Immature natural killer cell (primary cell): ENCODE measurements around the gene ZBTB20. TPM values are rescaled to one million over a fixed set of nuclear protein-coding genes. Genes with fewer than 3 reads are reported as not detected.

ENCODE experiments used
- DNase-seq, 3 donors: peaks; one replicate each; pipeline ENCODE4 v3.0.0; 2022; ENCODE audit warnings: mixed read lengths in 1 of 3
- H3K27ac Mint-ChIP-seq, 6 donors: one replicate each; pipeline ENCODE4 v1.8.0; 2020; ENCODE audit warnings: mixed read lengths in 6 of 6, mild to moderate bottlenecking in 5 of 6, inconsistent platforms in 4 of 6, moderate library complexity in 3 of 6
- H3K27me3 Mint-ChIP-seq, 3 donors: one replicate each; pipeline ENCODE4 v1.8.0; 2020 to 2021; ENCODE audit warnings: low read depth in 3 of 3, mild to moderate bottlenecking in 3 of 3, mixed read lengths in 3 of 3, moderate library complexity in 3 of 3, inconsistent platforms in 1 of 3
- H3K36me3 Mint-ChIP-seq, 3 donors: one replicate each; pipeline ENCODE4 v1.8.0; 2020; ENCODE audit warnings: mixed read lengths in 3 of 3, inconsistent platforms in 2 of 3, mild to moderate bottlenecking in 2 of 3
- H3K4me1 Mint-ChIP-seq, 2 donors: one replicate each; pipeline ENCODE4 v1.8.0; 2020; ENCODE audit warnings: inconsistent platforms in 2 of 2, mild to moderate bottlenecking in 2 of 2, mixed read lengths in 2 of 2, moderate library complexity in 1 of 2
- H3K4me3 Mint-ChIP-seq, 5 donors: one replicate each; pipeline ENCODE4 v1.8.0; 2020; ENCODE audit warnings: mild to moderate bottlenecking in 5 of 5, mixed read lengths in 5 of 5, inconsistent platforms in 3 of 5, moderate library complexity in 3 of 5
- H3K9me3 Mint-ChIP-seq, 6 donors: one replicate each; pipeline ENCODE4 v1.8.0; 2020; ENCODE audit warnings: mild to moderate bottlenecking in 6 of 6, mixed read lengths in 6 of 6, inconsistent platforms in 4 of 6, moderate library complexity in 3 of 6
- polyA plus RNA-seq, 3 donors: library from polyadenylated mRNA; unstranded; fragments of 300-500 nt; fragmentation: Illumina TruSeq; gene quantifications; one replicate each; pipeline ENCODE4 v1.2.3, GENCODE V29; 2021

The ZBTB20 gene
- polyA plus RNA-seq, 3 donors from 2014 or later: 7.2 to 21.3 (median 16.5) TPM

DNA sequence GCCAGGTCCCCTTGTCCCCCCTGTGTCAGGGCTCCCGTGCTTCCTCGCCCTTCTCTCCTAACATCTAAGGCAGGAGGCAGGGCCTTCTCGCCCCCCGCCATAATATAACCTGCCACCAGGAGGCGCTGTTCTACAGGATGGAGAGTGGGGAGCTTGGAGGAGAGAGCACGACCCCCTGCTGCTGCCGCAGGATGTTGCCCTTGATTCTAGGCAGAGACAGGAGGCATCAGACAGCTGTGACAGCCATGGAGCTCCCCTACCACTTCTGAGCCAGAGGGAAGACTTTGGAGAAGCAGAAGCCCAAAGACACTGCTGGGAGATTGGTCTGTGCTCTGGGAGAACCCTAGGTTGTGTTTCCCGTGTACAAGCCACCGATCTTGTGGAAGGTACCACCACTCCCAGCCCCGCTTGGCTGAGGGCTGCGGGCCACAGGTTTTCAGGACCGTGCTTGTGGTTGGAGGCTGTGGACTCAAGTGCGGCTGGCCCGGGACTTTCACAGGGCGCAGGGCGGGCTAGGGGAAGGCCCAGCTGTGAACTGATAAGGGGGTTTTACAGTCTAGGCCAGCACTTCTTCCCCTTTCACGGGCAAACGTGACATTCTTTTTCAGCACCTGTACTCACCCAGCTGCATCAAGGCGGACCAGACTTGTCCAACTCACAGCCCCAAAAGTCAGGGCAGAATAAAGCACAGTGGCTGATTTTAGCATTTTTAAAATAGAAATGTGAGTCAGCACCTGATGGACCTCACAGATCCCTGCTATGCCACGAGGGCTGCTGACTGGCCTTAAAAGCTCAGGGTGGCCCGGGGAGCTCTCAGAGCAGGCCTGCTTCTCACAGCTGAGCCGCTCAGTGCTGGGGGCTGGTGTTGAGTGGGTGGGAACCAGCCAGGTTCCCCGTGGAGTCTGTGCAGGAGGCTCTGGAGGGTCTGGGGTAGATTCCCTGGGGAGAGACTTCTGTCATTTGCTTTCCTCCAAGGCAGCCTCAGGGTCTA lies 855.9 kb downstream of the ZBTB20 start:
- Mint-ChIP-seq H3K4me3 (peak overlapping the region; percentile 77 to 93 (median 82)), H3K27ac (peak overlapping the region; percentile 86 to 99 (median 96)), H3K4me1 (peaks cover 74 to 78% of the 10 kb centered on the region in 2 donors), H3K36me3 (no peaks in the 10 kb centered on the region), H3K9me3 (no peaks in the 10 kb centered on the region), H3K27me3 (peaks cover 8 to 20% (median 11%) of the 10 kb centered on the region in 3 donors)
- DNase-seq: peak; percentile 89 to 91 (median 90)

DNA sequence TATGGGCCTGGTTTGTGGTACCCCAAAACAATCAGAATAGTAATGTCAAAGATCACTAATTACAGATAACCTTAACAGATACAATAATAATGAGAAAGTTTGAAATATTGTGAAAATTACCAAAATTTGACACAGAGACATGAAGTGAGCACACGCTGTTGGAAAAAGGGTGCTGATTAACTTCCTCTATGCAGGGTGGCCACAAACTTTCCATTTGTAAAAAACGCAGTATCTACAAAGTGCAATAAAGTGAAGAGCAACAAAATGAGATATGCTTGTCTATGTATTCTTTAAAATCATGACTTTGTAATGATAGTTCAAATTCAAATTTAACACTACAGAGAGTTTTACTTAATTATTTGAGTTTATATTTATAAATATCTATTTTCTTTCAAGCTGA lies 860.8 kb downstream of the ZBTB20 start:
- peak in 1 of 3 donors; percentile 28 for DNase-seq
- peaks cover 39 to 48% of the 10 kb centered on the region in 2 donors for H3K4me1 Mint-ChIP-seq
- H3K36me3 Mint-ChIP-seq: peaks cover 0 to 5% (median 4%) of the 10 kb centered on the region in 3 donors
- peak overlapping the region; percentile 83 to 99 (median 96) for H3K27ac Mint-ChIP-seq
- peaks cover 0 to 2% (median 0%) of the 10 kb centered on the region in 6 donors for H3K9me3 Mint-ChIP-seq
- peak overlapping the region; percentile 33 to 89 (median 78) for H3K4me3 Mint-ChIP-seq
- peaks cover 5 to 14% (median 7%) of the 10 kb centered on the region in 3 donors for H3K27me3 Mint-ChIP-seq

DNA sequence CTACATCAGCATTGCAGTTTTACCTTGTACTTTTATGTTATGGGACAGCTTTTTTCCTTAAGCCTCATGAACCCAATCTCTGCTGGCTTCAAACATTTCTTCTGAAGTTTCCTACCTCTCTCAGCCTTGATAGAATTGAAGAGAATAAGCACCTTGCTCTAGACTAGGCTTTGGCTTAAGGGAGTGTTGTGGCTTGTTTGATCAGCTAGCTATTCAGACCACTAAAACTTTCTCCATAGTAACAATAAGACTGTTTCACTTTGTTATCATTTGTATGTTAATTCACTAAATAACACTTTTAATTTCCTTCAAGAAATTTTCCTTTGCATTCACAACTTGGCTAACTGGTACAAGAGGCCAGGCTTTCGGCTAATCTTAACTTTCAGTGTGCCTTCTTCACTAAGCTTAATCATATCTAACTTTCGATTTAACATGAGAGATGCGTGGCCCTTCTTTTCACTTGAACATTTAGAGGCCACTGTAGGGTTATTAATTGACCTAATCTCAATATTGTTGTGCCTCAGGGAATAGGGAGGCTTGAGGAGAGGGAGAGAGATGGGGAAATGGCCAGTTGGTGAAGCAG lies 861.3 kb downstream of the ZBTB20 start:
- peaks cover 0 to 5% (median 4%) of the 10 kb centered on the region in 3 donors for H3K36me3 Mint-ChIP-seq
- peak overlapping the region; percentile 83 to 99 (median 96) for H3K27ac Mint-ChIP-seq
- H3K27me3 Mint-ChIP-seq: peaks cover under 1 to 8% (median 2%) of the 10 kb centered on the region in 3 donors
- H3K4me1 Mint-ChIP-seq: peaks cover 33 to 43% of the 10 kb centered on the region in 2 donors
- H3K4me3 Mint-ChIP-seq: peak overlapping the region; percentile 33 to 89 (median 78)
- peaks cover 0 to 2% (median 0%) of the 10 kb centered on the region in 6 donors for H3K9me3 Mint-ChIP-seq
- DNase-seq: peak in 1 of 3 donors; percentile 38

DNA sequence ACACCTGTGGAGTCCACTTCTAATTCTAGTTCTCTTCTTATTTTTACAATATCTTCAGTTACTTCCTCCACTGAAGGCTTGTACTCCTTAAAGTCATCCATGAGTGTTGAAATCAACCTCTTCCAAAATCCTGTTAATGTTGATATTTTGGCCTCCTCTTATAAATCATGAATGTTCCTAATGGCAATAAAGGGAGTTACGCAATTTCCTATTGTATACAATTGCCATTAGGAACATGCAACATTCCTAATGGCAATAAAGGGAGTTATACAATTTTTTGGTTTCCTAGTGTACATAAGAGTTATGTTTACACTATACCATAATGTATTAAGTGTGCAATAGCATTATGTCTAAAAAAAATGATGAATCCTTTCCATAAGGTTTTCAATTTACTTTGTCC lies 862.4 kb downstream of the ZBTB20 start:
- Mint-ChIP-seq H3K4me3 (peak overlapping the region in 1 of 5 donors; percentile 89), H3K27ac (peak overlapping the region; percentile 71 to 99 (median 96)), H3K27me3 (no peaks in the 10 kb centered on the region), H3K36me3 (peaks cover 0 to 5% (median 4%) of the 10 kb centered on the region in 3 donors), H3K4me1 (peaks cover 25 to 35% of the 10 kb centered on the region in 2 donors), H3K9me3 (peaks cover 0 to 2% (median 0%) of the 10 kb centered on the region in 6 donors)
- DNase-seq: no peak
